K562 (cell line): ENCODE results near the gene NFYC. TPM values are rescaled to one million over a fixed set of nuclear protein-coding genes. Genes with fewer than 3 reads are reported as not detected.
A peak's percentile ranks its signal among the peaks of the same experiment; 100 is the strongest.
"Not testable (repeated sequence)": the region's sequence is repeated elsewhere in the genome, so short reads cannot be mapped to it uniquely, and the experiment has no call there.

Source experiments
- ATAC-seq: fragments of 200-7000 bp; cut with Tn5 transposase; 3 replicates; pipeline ENCODE4 v1.9.1; 2020; ENCODE audit warnings: moderate library complexity
- BruUV-seq: library from RNA; stranded (reverse); fragments of 400-500 nt; replicated peaks from 2 replicates; lab custom pipeline; 2021; lab: Mats Ljungman, UMichigan
- CTCF ChIA-PET: fragments of 300-600 bp; formaldehyde crosslinking; extraction: SDS; loops from one replicate; lab custom pipeline; 2021; ENCODE audit warnings: low intra/inter-chr PET ratio; lab: Yijun Ruan, JAX
- POLR2A ChIA-PET: fragments of 300-600, 350-650 bp; sonication (Branson Sonifier 250); formaldehyde crosslinking; extraction: SDS; loops from one replicate; lab custom pipeline; 2021; ENCODE audit warnings: antibody characterized with exemption, inconsistent platforms; lab: Yijun Ruan, JAX
- DNase-seq, 4 experiments: peaks; one replicate each; pipeline versions ENCODE4 v3.0.0 to v3.0.0-alpha.2; 2011 to 2018; ENCODE audit warnings: low spot score in 3 of 4, mixed read lengths in 3 of 4; ENCODE audit errors: extremely low read depth in 1 of 4
- FAIRE-seq: peaks from 2 replicates; lab custom pipeline; 2011; peaks lifted over from hg19 to GRCh38; lab: Jason Lieb, UNC
- H2AFZ ChIP-seq: 2 replicates; pipeline ENCODE4 v1.6.0; 2011; ENCODE audit warnings: low read depth, low read length, control low read depth, inconsistent platforms
- H3K27ac ChIP-seq: fragments of 200-600 bp; 3 replicates; pipeline ENCODE4 v1.8.0; 2011; ENCODE audit warnings: low read depth, mild to moderate bottlenecking, control low read depth, inconsistent platforms, low read length, moderate library complexity, mixed read lengths; ENCODE audit errors: extremely low read depth
- H3K27me3 ChIP-seq, 2 experiments: fragments of 300-600 bp in 1 of 2; 2 replicates in 1 of 2; 3 replicates in 1 of 2; pipeline versions ENCODE4 v1.6.0 to v1.8.0; 2011; ENCODE audit warnings: inconsistent platforms in 2 of 2, low read length in 2 of 2, mild to moderate bottlenecking in 1 of 2, mixed read lengths in 1 of 2, moderate library complexity in 1 of 2; ENCODE audit not compliant: control insufficient read depth in 2 of 2, insufficient read depth in 2 of 2
- H3K36me3 ChIP-seq: fragments of 300-600 bp; 3 replicates; pipeline ENCODE4 v1.8.0; 2011; ENCODE audit warnings: mild to moderate bottlenecking, low read length, inconsistent platforms; ENCODE audit not compliant: control insufficient read depth, insufficient read depth
- H3K4me1 ChIP-seq, 2 experiments: fragments of 200-600 bp in 1 of 2; replicated peaks in 1 of 2; 2 replicates in 1 of 2; 3 replicates in 1 of 2; pipeline versions ENCODE4 v1.5.1 to v1.8.0; 2011; ENCODE audit warnings: inconsistent platforms in 2 of 2, low read length in 2 of 2, mild to moderate bottlenecking in 1 of 2, mixed read lengths in 1 of 2, moderate library complexity in 1 of 2; ENCODE audit not compliant: control insufficient read depth in 2 of 2, insufficient read depth in 2 of 2
- H3K4me2 ChIP-seq: 2 replicates; pipeline ENCODE4 v1.6.1; 2011; ENCODE audit warnings: low read length, control low read depth, inconsistent platforms, mixed read lengths; ENCODE audit not compliant: insufficient read depth
- H3K4me3 ChIP-seq: fragments of 200-600 bp; sonication (generic), shearing (Covaris generic); 2 replicates; pipeline ENCODE4 v1.5.1; 2016; ENCODE audit warnings: control low read depth, inconsistent platforms
- H3K79me2 ChIP-seq: fragments of 200-600 bp; 3 replicates; pipeline ENCODE4 v1.8.0; 2011; ENCODE audit warnings: low read length, inconsistent platforms; ENCODE audit not compliant: control insufficient read depth, insufficient read depth
- H3K9ac ChIP-seq, 2 experiments: 2 replicates each; pipeline versions ENCODE4 v1.6.0 to v1.6.1; 2011; ENCODE audit warnings: low read depth in 2 of 2, low read length in 2 of 2, control low read depth in 1 of 2, inconsistent platforms in 1 of 2, mild to moderate bottlenecking in 1 of 2, mixed read lengths in 1 of 2; ENCODE audit not compliant: insufficient read depth in 1 of 2
- H3K9me1 ChIP-seq: one replicate; pipeline ENCODE4 v1.6.0; 2011; ENCODE audit warnings: inconsistent platforms, mild to moderate bottlenecking, low read length, moderate library complexity; ENCODE audit not compliant: control insufficient read depth, insufficient read depth
- H3K9me3 ChIP-seq: replicated peaks from 2 replicates; pipeline ENCODE4 v1.5.1; 2011; ENCODE audit warnings: low read depth, low read length, inconsistent platforms; ENCODE audit not compliant: control insufficient read depth, insufficient read depth
- H4K20me1 ChIP-seq: replicated peaks from 2 replicates; pipeline ENCODE4 v1.6.1; 2011; ENCODE audit warnings: low read length, inconsistent platforms, mixed read lengths; ENCODE audit not compliant: control insufficient read depth, insufficient read depth
- ZNF121 ChIP-seq: sonication (generic); formaldehyde crosslinking; conservative IDR thresholded peaks from 2 replicates; pipeline ENCODE4 v1.8.0; 2022; ENCODE audit warnings: missing genetic modification reagents
- ZNF57 ChIP-seq: fragments of 450-650 bp; formaldehyde crosslinking; IDR thresholded peaks from 2 replicates; pipeline ENCODE4 v1.4.0; 2020; ENCODE audit warnings: mild to moderate bottlenecking, moderate library complexity
- WGBS: fragments of 100-300 bp; shearing (Covaris generic); methylation state at CpG from one replicate; pipeline ENCODE4 v1.1.6; 2016; ENCODE audit warnings: low coverage, mixed read lengths; ENCODE audit not compliant: insufficient coverage; ENCODE audit errors: missing lambda C conversion rate; 5-methylcytosine and 5-hydroxymethylcytosine counted together
- in situ Hi-C: fragments of 300-500 bp; cut with MboI; formaldehyde crosslinking; loops from 4 replicates; pipeline ENCODE4 v1.15.0; 2018; ENCODE audit warnings: inconsistent platforms, mixed read lengths
- intact Hi-C: fragments of 100-400 bp; cut with micrococcal nuclease; formaldehyde crosslinking; loops from 2 replicates; pipeline ENCODE4 v1.14.2; 2022
- polyA plus RNA-seq, 8 experiments: library from polyadenylated mRNA; depleted of rRNA in 4 of 8; stranded (reverse) in 5 of 8; unstranded in 3 of 8; fragments of >200 nt; fragmentation: Nextera tagmentation in 2 of 8; fragmentation: Illumina TruSeq in 1 of 8; extraction: Ambion mirVana in 2 of 8; extraction: Trizol in 1 of 8; gene quantifications; 2 replicates each; pipeline versions ENCODE4 v1.2.1 to v1.2.3, GENCODE V29; 2011 to 2014; ENCODE audit warnings: inconsistent platforms in 1 of 8, missing spikeins in 1 of 8
- total RNA-seq, 7 experiments: library from RNA; depleted of rRNA in 6 of 7; stranded (reverse); fragments of >200 nt in 6 of 7; fragmentation: Illumina TruSeq in 2 of 7; extraction: Trizol in 2 of 7; gene quantifications; 2 replicates each; pipeline versions ENCODE4 v1.2.1 to v1.2.3, GENCODE V29; 2011 to 2021; ENCODE audit warnings: low replicate concordance in 1 of 7
- TF ChIP-seq, protein P1 (sequence below), 2 experiments: fragments of 450-650 bp; IDR thresholded peaks; 2 replicates each; pipeline ENCODE4 v1.6.1; 2018; ENCODE audit warnings: mild to moderate bottlenecking in 2 of 2, low read depth in 1 of 2; ENCODE audit not compliant: partially characterized antibody in 2 of 2
- TF ChIP-seq, protein P2 (sequence below): fragments of 450-650 bp; formaldehyde crosslinking; IDR thresholded peaks from 2 replicates; pipeline ENCODE4 v1.4.0; 2022; ENCODE audit warnings: missing genetic modification characterization

NFYC gene
- total and polyA plus RNA-seq, 9 of the 15 experiments (the other 6 are each of a cell fraction or from before 2014, with no cell fraction given) = 4.8 to 59.8 (median 41.1) TPM

DNA sequence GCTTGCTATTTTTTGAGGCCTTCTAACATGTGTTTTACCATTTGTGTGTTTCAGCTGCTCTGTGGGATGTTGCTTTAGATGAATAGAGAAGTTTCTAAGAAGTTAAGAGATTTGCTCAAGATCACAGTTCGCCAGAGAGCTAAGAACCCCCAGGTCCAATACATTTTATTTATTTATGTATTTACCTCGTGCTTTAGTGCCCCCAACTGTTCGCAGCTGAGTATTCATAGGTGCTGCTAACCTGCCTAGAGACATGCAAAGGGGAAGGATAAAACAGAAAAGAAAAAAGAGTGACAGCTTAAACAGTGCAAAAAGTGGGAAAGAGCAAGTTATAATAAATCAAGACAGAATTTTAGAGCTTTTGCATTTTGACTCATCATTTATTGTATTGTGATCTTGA lies 31.1 kb downstream of the NFYC start (continued):
- TF ChIP-seq, protein P1, sequence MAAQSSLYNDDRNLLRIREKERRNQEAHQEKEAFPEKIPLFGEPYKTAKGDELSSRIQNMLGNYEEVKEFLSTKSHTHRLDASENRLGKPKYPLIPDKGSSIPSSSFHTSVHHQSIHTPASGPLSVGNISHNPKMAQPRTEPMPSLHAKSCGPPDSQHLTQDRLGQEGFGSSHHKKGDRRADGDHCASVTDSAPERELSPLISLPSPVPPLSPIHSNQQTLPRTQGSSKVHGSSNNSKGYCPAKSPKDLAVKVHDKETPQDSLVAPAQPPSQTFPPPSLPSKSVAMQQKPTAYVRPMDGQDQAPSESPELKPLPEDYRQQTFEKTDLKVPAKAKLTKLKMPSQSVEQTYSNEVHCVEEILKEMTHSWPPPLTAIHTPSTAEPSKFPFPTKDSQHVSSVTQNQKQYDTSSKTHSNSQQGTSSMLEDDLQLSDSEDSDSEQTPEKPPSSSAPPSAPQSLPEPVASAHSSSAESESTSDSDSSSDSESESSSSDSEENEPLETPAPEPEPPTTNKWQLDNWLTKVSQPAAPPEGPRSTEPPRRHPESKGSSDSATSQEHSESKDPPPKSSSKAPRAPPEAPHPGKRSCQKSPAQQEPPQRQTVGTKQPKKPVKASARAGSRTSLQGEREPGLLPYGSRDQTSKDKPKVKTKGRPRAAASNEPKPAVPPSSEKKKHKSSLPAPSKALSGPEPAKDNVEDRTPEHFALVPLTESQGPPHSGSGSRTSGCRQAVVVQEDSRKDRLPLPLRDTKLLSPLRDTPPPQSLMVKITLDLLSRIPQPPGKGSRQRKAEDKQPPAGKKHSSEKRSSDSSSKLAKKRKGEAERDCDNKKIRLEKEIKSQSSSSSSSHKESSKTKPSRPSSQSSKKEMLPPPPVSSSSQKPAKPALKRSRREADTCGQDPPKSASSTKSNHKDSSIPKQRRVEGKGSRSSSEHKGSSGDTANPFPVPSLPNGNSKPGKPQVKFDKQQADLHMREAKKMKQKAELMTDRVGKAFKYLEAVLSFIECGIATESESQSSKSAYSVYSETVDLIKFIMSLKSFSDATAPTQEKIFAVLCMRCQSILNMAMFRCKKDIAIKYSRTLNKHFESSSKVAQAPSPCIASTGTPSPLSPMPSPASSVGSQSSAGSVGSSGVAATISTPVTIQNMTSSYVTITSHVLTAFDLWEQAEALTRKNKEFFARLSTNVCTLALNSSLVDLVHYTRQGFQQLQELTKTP (IDR thresholded peaks at IDR 0.05; ENCODE audit: low read depth in 1 of 2, partially characterized antibody in 2 of 2) = no peak
- no peak for TF ChIP-seq ZNF57 (CRISPR knock-in tag)

DNA sequence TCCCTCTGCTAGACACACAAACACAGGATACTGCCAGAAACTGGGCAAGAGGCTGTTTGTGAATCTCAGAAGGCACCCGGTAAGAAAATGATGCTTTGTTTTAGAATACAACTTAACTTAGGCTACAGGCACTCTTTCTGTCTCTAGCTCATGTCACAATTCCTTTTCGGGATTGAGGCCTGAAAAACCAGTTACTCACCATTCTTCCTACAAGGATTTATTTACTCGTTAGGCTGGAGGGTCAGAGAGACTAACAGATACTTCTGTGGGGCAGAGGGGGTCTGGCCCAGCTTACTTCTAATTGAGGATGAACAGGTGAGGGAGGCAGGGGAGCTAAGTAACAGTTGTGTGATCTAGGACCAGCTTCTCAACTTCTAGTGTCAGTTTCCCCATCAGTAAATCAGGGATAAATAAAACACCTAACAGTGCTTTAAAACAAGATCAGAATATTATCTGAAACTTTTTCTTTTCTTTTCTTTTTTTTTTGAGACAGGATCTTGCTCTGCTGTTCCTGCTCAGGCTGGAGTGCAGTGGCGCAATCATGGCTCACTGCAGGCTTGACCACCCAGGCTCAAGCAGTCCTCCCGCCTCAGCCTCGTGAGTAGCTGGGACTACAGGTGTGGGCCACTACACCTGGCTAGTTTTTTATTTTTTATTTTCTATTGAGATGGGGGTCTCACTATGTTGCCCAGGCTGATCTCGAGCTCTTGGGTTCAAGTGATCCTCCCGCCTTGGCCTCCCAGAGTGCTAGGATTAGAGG lies 31.9 kb downstream of the NFYC start:
- Histone ChIP-seq H3K4me1 (no peaks in the 10 kb centered on the region), H3K4me3 (no peak overlapping the region), H3K27me3 (no peaks in the 10 kb centered on the region), H3K9ac (no peak overlapping the region), H3K36me3 (peaks cover 10% of the 10 kb centered on the region; the same call in 2 of the 3 replicates), H4K20me1 (no peaks in the 10 kb centered on the region), H3K9me1 (no peaks in the 10 kb centered on the region), H2AFZ (no peak overlapping the region), H3K27ac (no peak overlapping the region), H3K79me2 (peaks cover 43% of the 10 kb centered on the region), H3K4me2 (no peak overlapping the region), H3K9me3 (no peaks in the 10 kb centered on the region)
- no peak for FAIRE-seq
- intact Hi-C loops (no loop called here), in situ Hi-C loops (no loop called here)
- ATAC-seq = no peak
- ChIA-PET POLR2A (interaction anchor here (0.6 to 4.1 kb wide), 12 partner anchors 8 to 82 kb away, joined by 3 to 17 read pairs (median 4); no protein-coding TSS in a partner anchor), CTCF (interaction anchor here (0.6 kb wide), 2 partner anchors 213 to 645 kb away, joined by 3 read pairs; no protein-coding TSS in a partner anchor)
- BruUV-seq = no TSS peak
- DNase-seq = no peak
- 92% methylated on average over 8 of the region's 8 CpGs for WGBS
- TF ChIP-seq ZNF121 (CRISPR knock-in tag) = peak; percentile 35; the same call in 1 of the 2 replicates
- TF ChIP-seq, protein P2, sequence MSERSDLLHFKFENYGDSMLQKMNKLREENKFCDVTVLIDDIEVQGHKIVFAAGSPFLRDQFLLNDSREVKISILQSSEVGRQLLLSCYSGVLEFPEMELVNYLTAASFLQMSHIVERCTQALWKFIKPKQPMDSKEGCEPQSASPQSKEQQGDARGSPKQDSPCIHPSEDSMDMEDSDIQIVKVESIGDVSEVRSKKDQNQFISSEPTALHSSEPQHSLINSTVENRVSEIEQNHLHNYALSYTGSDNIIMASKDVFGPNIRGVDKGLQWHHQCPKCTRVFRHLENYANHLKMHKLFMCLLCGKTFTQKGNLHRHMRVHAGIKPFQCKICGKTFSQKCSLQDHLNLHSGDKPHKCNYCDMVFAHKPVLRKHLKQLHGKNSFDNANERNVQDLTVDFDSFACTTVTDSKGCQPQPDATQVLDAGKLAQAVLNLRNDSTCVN = no peak

DNA sequence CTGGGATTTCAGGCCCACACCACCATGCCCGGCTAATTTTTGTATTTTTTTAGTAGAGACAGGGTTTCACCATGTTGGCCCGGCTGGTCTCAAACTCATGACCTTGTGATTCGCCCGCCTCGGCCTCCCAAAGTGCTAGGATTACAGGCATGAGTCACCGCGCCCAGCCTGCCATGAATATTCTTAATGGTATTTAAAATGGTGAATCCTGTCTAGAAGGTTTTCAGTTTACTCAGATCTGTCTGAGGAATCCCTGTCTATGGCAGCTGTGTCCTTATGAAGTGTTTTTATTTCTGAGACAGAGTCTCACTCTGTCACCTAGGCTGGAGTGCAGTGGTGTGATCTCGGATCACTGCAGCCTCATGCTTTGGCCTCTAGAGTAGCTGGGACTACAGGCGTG lies 36.2 kb downstream of the NFYC start:
- DNase-seq, BruUV-seq, H3K27me3 ChIP-seq, in situ Hi-C loops, CTCF ChIA-PET, H3K9me1 ChIP-seq, H3K9ac ChIP-seq, ATAC-seq, H3K4me2 ChIP-seq, H3K9me3 ChIP-seq, H3K27ac ChIP-seq, H3K4me1 ChIP-seq, FAIRE-seq, H3K4me3 ChIP-seq, H2AFZ ChIP-seq, intact Hi-C loops, H4K20me1 ChIP-seq: not testable (repeated sequence)
- peaks cover 37% of the 10 kb centered on the region for H3K79me2 ChIP-seq
- 89% methylated on average over 9 of the region's 9 CpGs for WGBS
- POLR2A ChIA-PET = interaction anchor here (2.7 kb wide), 1 partner anchor 8 kb away, joined by 13 read pairs; no protein-coding TSS in a partner anchor
- peaks cover 12% of the 10 kb centered on the region; the same call in 2 of the 3 replicates for H3K36me3 ChIP-seq
